Uterus (tissue), 2 donors: ENCODE measurements around the gene DCAF8.

Source experiments
- POLR2A ChIP-seq, 2 donors: fragments of 450-650 bp; IDR thresholded peaks; one replicate each; pipeline ENCODE4 v1.6.1; 2016; ENCODE audit warnings: antibody characterized with exemption in 2 of 2, mild to moderate bottlenecking in 1 of 2, moderate library complexity in 1 of 2
- TF ChIP-seq, protein P1 (sequence below), 4 experiments: fragments of 200-600 bp in 2 of 4; fragments of 450-650 bp in 2 of 4; sonication (generic) in 2 of 4; IDR thresholded peaks; one replicate each; pipeline ENCODE4 v1.5.1; 2016 to 2019; ENCODE audit warnings: antibody characterized with exemption in 4 of 4, mild to moderate bottlenecking in 2 of 4, moderate library complexity in 1 of 4

DNA sequence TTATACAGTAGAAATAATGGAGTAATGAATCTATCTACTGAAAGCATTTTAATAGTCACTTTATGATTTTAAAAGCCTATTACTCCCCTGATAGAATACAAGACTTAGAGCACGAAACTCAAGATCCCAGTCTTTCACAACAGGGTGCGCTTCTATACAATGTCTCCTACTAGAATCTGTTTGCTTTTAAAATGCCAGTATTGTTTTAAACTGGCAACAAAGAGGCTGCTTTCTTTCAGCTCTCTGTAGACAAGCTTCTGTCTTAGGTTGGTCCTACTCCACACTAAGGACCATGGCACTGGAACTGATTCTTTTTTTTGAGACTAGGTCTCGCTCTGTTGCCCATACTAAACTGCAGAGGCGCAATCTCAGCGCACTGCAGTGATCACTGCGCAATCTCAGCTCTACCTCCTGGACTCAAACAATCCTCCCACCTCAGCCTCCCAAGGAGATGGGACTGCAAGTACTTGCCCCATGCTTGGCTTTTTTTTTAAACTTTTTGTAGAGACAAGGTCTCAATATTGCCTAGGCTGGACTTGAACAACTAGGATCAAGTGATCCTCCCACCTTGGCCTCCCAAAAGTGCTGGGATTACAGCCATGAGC, 4.8 kb downstream of the DCAF8 start:
- TF ChIP-seq, protein P1, sequence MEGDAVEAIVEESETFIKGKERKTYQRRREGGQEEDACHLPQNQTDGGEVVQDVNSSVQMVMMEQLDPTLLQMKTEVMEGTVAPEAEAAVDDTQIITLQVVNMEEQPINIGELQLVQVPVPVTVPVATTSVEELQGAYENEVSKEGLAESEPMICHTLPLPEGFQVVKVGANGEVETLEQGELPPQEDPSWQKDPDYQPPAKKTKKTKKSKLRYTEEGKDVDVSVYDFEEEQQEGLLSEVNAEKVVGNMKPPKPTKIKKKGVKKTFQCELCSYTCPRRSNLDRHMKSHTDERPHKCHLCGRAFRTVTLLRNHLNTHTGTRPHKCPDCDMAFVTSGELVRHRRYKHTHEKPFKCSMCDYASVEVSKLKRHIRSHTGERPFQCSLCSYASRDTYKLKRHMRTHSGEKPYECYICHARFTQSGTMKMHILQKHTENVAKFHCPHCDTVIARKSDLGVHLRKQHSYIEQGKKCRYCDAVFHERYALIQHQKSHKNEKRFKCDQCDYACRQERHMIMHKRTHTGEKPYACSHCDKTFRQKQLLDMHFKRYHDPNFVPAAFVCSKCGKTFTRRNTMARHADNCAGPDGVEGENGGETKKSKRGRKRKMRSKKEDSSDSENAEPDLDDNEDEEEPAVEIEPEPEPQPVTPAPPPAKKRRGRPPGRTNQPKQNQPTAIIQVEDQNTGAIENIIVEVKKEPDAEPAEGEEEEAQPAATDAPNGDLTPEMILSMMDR (IDR thresholded peaks at IDR 0.05): no peak
- no peak for TF ChIP-seq POLR2A (IDR thresholded peaks at IDR 0.05)
